NCI-H187 (cell line): ENCODE data around the gene C5orf47.

Experiments used
- DNase-seq, 2 experiments: peaks; one replicate each; lab custom pipeline; 2025; lab: John Stamatoyannopoulos, UW

Gene C5orf47

DNA sequence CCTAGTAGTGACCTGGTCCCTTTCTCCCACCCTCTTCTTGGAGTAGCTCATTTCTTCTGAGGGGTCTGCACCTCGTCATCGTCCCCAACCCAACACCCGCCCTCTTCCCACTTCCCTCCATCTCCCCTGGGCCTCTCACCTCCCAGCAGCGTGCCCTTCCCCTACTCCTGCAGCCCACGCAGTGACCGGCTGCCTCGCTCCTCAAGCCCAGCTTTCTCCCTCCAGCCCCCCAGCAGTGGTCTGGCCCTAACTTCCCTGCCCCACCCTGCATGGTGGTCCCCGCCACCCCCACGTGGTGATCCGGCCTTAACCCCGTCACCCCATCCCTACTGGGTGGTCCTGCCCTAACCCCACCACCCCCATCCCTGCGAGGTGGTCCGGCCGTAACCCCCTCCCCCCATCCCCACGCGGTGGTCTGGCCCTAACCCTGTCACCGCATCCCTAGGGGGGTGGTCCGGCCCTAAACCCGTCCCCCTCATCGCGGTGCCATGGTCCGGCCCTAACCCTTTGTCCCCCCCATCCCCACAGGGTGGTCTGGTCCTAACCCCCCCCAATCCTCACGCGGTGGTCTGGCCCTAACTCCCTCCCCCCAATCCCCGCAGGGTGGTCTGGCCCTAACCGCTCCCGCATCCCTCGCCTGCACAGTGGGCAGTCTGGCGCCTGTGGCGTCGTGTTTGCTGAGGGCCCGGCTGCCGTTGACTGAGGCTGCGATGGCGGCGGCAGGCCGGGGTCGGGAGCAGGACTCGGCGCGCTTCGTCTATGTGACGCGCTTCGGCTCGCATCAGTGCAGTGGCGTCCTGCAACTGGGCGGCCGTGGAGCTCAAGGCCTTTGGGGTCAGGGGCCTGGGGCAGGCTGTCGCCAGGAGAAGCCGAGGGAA is at the start of gene C5orf47:
TSS of gene C5orf47 (plus strand) at position 617 of the 878 bp plus-strand sequence. CDS start at position 711, 94 bp downstream.
- DNase-seq: no peak

DNA sequence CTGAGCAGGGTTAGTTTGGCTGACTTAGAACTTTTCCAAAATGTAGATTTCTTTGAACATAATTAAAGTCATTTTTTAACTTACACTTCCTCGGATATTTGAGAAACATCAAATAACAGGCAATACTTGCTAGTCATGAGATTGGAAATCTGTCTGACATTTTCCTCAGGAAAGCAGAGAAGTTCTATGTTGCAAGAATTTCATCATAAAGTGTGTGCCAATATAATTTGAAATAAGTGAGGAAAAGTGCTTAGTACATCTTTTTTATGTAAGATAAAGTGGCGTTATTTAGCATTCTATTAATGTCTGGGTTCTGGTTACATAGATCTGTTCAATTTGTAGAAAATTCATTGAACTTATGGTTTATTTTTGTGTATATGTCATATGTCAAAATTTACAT is 48.7 kb upstream of the C5orf47 start:
- DNase-seq: no peak

- no peak for DNase-seq
These were observed 47.9 kb upstream of the C5orf47 start for GRCh38 chr5:173941102-173941501.

- no peak for DNase-seq
These were observed 47.1 kb upstream of the C5orf47 start for GRCh38 chr5:173941758-173942401.

DNA sequence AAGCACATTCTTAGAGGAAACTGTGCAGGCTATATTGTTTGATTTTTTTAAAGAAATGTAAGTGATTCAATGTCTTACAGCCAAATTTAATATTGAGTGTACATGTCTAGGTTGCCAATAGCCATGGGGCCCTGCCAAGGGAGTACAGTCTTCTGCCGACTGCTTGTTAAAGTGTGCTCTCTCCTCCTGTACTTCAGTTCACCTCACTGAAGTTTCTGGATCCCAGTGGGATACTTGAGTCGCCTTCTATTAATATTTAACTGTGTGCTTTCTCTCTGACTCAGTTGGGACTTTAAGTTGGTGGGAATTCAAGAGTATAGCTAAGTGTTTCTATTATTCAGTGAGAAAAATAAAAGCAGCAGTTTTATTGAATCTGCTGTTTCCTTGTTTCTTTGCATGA is 44.5 kb upstream of the C5orf47 start:
- no peak for DNase-seq

DNA sequence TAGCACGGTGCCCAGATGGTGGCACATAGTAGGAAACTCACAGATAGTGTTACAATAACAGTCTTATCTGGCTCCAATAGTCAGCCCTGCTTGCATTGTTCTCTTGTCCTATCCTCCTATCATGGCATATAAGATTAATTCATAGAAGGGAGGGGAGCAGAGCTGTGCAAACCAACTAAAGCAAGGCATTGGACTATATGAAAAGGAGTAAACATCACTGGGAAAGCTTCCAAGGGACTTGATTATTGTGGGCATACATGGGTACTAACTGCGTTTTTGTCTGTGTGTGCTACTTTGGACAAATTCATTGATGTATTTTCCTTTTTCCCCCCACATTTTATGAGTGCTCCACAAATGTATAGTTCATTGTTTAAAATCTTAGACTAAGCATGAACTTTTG is 43.8 kb upstream of the C5orf47 start:
- DNase-seq: no peak

DNA sequence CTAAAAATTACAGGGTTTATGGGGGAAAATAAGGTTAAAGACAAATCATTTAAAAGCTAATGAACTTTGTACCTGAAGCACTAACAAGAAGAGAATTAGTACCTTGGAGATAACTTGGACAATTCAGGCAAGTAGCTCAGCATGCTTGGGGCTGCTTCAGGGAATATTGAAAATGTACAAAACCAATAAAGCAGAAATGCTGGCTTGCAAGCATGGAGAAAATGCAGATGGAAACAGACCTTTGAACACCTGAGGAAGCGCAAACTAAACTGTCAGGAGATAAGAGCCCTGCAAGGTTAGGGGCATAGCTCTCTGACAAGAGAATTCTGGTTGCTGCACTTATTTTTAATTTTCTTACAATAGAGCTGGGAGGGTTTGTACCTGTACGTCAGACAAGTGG is 42.6 kb upstream of the C5orf47 start:
- DNase-seq: no peak

DNA sequence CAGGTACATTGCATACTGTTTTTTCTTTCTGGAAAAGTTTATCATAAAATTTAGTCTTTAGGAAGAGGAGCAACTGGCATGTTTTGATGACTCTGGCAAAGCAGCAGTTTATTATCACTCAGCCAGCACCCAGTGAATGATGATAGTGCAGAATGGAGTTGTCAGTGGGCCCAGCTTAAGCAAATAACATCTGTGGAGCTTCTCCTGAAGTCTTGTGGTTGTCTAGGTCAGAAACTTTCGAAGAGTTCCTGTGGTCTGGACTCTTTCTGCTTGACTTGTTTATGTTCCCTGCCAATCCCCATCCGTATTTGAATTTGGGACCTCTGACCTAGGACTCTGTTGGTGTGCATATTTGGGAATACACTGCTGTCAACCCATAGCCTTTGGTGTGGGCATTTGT is 38.1 kb upstream of the C5orf47 start:
- no peak for DNase-seq

GRCh38 chr5:173953528-173954090 is 35.4 kb upstream of the C5orf47 start:
- no peak for DNase-seq

DNA sequence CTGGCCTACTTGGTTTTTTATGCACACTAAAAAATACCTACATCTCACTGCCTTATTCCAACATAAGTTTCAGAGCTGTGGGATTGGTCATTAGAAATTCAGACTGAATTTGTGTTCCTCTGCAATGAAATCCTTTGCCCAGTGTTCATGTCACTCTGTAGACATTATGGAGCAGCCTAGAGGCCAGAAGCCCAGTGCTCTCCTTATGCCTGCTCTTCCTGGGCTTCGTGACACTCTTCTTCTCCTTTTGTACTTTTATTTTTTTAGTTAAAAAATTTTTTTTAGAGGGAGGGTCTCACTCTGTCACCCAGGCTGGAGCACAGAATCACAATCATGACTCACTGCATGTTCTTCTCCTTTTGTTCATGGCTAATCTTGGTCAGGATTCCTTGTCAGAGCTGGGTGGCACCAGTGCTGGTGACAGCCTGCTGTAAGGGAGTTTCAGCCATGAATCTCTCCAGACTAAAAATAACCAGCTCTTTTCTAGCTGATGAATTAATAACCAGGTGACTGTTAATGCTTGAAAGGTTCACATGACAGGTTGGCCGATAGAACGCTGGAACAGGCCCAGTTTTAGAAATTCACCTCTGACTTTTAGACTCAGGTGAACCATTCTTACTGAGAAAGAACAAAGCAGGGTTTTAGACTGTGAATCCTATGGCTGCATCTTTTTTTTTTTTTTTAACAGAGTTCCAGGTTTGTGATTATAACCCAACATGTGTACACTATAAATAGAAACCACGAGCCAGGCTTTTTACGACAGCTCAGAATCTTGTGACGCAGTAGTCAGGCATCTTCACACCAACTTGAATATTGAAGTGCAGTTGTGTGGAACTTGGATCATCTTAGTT is 34.1 kb upstream of the C5orf47 start:
- no peak for DNase-seq

- no peak for DNase-seq
These were observed 28.0 kb upstream of the C5orf47 start for GRCh38 chr5:173960986-173961385.

- no peak for DNase-seq
These were observed 27.6 kb upstream of the C5orf47 start for GRCh38 chr5:173961418-173961817.

DNA sequence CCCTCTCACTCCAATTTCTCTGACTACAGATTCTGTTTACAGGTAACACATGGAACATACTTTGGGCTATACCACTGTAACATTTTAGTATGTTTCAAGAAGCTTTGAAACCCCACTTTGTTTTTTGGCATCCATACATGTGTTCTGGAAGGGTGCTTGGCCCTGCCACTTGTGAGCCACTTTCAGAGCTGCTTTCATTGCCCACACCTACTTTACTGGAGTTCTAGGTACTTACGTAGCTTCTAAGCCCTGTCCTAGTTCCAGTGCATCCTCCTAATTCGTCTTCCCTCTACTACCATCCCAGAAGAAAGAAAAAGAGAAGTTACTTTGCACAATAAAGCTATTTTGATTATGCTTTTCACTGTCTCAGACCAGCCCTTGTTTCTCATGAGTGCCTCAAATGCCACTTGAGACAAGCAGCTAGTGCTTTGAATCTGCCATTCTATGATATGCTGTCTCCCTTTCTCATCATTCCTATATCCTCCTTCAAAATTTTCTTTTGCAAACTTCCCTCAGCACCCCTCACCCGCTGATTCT is 26.5 kb upstream of the C5orf47 start:
- no peak for DNase-seq

DNA sequence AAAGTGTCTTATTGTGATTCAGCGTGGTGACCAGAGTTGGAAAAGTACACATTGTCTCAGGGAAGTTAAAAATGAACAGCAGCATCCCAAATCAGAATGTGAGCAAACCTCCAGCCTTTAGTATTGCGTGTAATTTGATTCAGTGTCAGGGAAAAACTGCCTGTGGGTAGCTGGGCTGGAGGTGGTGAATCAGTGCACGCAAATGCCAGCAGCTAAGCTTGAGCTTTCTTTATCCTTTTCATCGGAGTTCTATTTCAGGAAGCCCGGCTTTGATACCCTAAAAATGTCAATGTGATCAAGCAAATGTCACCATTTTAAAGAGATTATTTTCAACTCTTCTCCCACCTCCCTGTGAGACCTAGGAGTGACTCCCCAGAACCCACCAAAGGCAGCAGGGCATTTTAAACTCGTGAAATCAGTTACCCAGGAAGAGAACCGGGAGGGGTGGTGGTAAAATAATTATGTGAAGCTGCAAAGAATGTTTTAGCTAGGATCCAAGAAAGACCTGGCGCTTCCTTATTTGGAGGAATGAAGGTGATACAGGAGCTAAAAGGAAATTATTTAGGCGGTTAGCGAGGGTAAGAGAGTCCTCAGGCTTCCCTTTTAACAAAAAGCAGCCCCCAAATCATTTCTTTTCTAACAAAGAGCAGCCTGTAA is 25.7 kb upstream of the C5orf47 start:
- DNase-seq: no peak

- peak; percentile 57 to 69 for DNase-seq
These were observed 25.0 kb upstream of the C5orf47 start for GRCh38 chr5:173963867-173964441.

- no peak for DNase-seq
These were observed 24.5 kb upstream of the C5orf47 start for GRCh38 chr5:173964506-173964905.

- DNase-seq: no peak
These were observed 21.7 kb upstream of the C5orf47 start for GRCh38 chr5:173967241-173967640.

GRCh38 chr5:173968154-173968797 is 20.7 kb upstream of the C5orf47 start:
- DNase-seq: no peak

DNA sequence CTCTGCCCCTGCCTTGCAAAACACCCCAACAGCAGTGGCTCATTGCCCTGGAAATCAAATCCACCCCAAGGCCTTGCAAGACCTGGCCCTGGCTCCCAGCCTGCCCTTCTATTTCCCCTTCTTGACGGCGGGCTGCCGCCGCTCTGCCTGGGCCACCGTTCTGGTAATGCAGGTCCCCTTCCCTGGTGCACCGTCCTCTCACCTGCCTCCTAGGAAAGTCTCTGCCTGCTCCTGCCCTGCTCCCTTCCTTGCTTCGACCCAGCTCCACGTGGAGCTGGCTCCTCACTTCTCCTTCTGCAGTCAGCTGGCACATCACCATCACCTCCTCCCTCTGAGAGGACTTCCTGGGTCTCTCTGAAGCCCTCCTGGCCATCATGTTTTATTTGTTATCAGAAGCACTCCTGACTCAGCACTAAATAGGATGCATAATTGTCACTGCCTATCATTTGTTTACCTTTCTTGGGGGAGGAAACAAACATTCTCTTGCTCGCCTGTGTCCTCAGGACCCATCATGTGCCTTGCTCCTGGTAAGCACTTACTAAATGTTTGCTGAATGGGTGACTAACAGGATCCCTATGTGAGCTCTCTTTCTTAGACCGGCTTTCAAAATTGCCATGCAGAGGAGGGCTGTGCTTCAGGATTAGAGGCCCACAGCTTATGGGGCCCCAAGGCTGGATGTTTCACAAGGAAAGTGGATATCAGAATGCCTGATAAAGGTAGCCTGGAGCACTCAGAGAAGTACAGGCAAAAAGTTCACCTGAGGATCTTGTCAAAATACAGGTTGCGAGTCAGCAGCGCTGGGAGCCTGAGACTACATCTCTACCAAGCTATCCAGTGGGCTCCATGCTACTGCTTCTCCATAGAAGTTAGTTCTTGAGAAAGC is 19.6 kb upstream of the C5orf47 start:
- DNase-seq: no peak
